H1 (cell line): ENCODE data around the gene MBP. TPM values are rescaled to one million over a fixed set of nuclear protein-coding genes. Genes with fewer than 3 reads are reported as not detected.

Experiments
- ATF3 ChIP-seq: IDR thresholded peaks from 2 replicates; pipeline ENCODE4 v1.6.1; 2011; ENCODE audit warnings: low read depth, mild to moderate bottlenecking, low read length; ENCODE audit not compliant: insufficient read depth
- BCL11A ChIP-seq, 2 experiments: IDR thresholded peaks; one replicate each; pipeline ENCODE4 v1.6.1; 2011; ENCODE audit warnings: low read depth in 2 of 2, low read length in 2 of 2, mild to moderate bottlenecking in 2 of 2
- BRCA1 ChIP-seq: IDR thresholded peaks from 2 replicates; pipeline ENCODE4 v1.6.1; 2012; ENCODE audit warnings: low read depth, low read length, improper control_type of control experiment
- CHD2 ChIP-seq: IDR thresholded peaks from 2 replicates; pipeline ENCODE4 v1.6.1; 2012; ENCODE audit warnings: low read length, improper control_type of control experiment
- GTF2F1 ChIP-seq: IDR thresholded peaks from 2 replicates; pipeline ENCODE4 v1.6.1; 2012; ENCODE audit warnings: low read depth, low read length, improper control_type of control experiment, borderline replicate concordance
- POLR2A ChIP-seq, 2 experiments: IDR thresholded peaks; 1 replicate in 1 of 2; 2 replicates in 1 of 2; pipeline ENCODE4 v1.6.1; 2011; ENCODE audit warnings: low read depth in 2 of 2, low read length in 2 of 2, mild to moderate bottlenecking in 2 of 2; ENCODE audit errors: control extremely low read depth in 1 of 2
- RBBP5 ChIP-seq: IDR thresholded peaks from 2 replicates; pipeline ENCODE4 v1.7.1; 2012; ENCODE audit warnings: low read depth, mild to moderate bottlenecking, inconsistent platforms, low read length, moderate library complexity, borderline replicate concordance
- polyA plus RNA-seq, 7 experiments: library from polyadenylated mRNA; depleted of rRNA in 3 of 7; stranded (reverse) in 5 of 7; unstranded in 2 of 7; fragments of >200 nt in 5 of 7; fragments of 200-250 nt in 2 of 7; gene quantifications; 1 replicate in 5 of 7; 2 replicates in 1 of 7; 4 replicates in 1 of 7; pipeline versions ENCODE4 v1.2.1 to v1.2.3, GENCODE V29; 2011 to 2013; ENCODE audit warnings: missing spikeins in 2 of 7, mixed read lengths in 2 of 7
- total RNA-seq: library from RNA; stranded (reverse); fragmentation: NEBNext Ultra II Directional; extraction: Animal tissue kit (Norgen Biotek cat#: 25700); gene quantifications from 2 replicates; pipeline ENCODE4 v1.2.1, GENCODE V29; 2021

MBP gene
- total and polyA plus RNA-seq, 2 of the 8 experiments (the other 6 are each of a cell fraction or from before 2014, with no cell fraction given): 7.7 to 19.2 TPM

- no peak for TF ChIP-seq ATF3
- TF ChIP-seq RBBP5: no peak
- no peak for TF ChIP-seq GTF2F1
- TF ChIP-seq BCL11A (IDR thresholded peaks at IDR 0.05; ENCODE audit: low read depth in 2 of 2, low read length in 2 of 2): no peak
- TF ChIP-seq BRCA1: no peak
- no peak for TF ChIP-seq POLR2A (IDR thresholded peaks at IDR 0.05; ENCODE audit: control extremely low read depth in 1 of 2, low read depth in 2 of 2, low read length in 2 of 2)
- TF ChIP-seq CHD2: no peak
Observed at GRCh38 chr18:77161383-77161782, 28.8 kb upstream of the MBP start (continued).
